ENCODE data around the gene SRRM4.

GRCh38 chr12:119102274-119102673, 120.9 kb downstream of the SRRM4 start:
- TF ChIP-seq TCF4 (CRISPR knock-in tag; IDR thresholded peaks at IDR 0.05; ENCODE audit: borderline replicate concordance) = no peak
- TF ChIP-seq SNAI2 (CRISPR knock-in tag; IDR thresholded peaks at IDR 0.05) = no peak
- TF ChIP-seq PATZ1 (CRISPR knock-in tag; IDR thresholded peaks at IDR 0.05; ENCODE audit: borderline replicate concordance) = no peak
- TF ChIP-seq ZFP30 (CRISPR knock-in tag; IDR thresholded peaks at IDR 0.05) = no peak
- TF ChIP-seq CREB5 (CRISPR knock-in tag; IDR thresholded peaks at IDR 0.05; ENCODE audit: low read depth) = no peak
- TF ChIP-seq ZNF70 (CRISPR knock-in tag; IDR thresholded peaks at IDR 0.05) = no peak
- no peak for TF ChIP-seq TSHZ2 (CRISPR knock-in tag; IDR thresholded peaks at IDR 0.05)
- TF ChIP-seq ISL1 (CRISPR knock-in tag; IDR thresholded peaks at IDR 0.05) = no peak
- TF ChIP-seq ESRRG (CRISPR knock-in tag; IDR thresholded peaks at IDR 0.05) = no peak
- no peak for TF ChIP-seq ARNTL (CRISPR knock-in tag; IDR thresholded peaks at IDR 0.05; ENCODE audit: borderline replicate concordance, low read depth)
- TF ChIP-seq ZNF8 (CRISPR knock-in tag; IDR thresholded peaks at IDR 0.05) = no peak
- TF ChIP-seq ZFP3 (CRISPR knock-in tag; IDR thresholded peaks at IDR 0.05) = no peak

All from SK-N-SH treated with all-trans-retinoic acid at 6 μM for 48 hours (cell line).